Measurements from ENCODE around the gene ZBTB42. TPM values are rescaled to one million over a fixed set of nuclear protein-coding genes. Genes with fewer than 3 reads are reported as not detected.
A peak's percentile ranks its signal among the peaks of the same experiment; 100 is the strongest.

The ZBTB42 gene
- total and polyA plus RNA-seq, 2 of the 13 experiments (the other 11 are each of a cell fraction or from before 2014, with no cell fraction given): 2.8 to 4.2 TPM

GRCh38 chr14:104800771-104801519 lies at the start of gene ZBTB42 (continued):
- TF ChIP-seq, protein P1, sequence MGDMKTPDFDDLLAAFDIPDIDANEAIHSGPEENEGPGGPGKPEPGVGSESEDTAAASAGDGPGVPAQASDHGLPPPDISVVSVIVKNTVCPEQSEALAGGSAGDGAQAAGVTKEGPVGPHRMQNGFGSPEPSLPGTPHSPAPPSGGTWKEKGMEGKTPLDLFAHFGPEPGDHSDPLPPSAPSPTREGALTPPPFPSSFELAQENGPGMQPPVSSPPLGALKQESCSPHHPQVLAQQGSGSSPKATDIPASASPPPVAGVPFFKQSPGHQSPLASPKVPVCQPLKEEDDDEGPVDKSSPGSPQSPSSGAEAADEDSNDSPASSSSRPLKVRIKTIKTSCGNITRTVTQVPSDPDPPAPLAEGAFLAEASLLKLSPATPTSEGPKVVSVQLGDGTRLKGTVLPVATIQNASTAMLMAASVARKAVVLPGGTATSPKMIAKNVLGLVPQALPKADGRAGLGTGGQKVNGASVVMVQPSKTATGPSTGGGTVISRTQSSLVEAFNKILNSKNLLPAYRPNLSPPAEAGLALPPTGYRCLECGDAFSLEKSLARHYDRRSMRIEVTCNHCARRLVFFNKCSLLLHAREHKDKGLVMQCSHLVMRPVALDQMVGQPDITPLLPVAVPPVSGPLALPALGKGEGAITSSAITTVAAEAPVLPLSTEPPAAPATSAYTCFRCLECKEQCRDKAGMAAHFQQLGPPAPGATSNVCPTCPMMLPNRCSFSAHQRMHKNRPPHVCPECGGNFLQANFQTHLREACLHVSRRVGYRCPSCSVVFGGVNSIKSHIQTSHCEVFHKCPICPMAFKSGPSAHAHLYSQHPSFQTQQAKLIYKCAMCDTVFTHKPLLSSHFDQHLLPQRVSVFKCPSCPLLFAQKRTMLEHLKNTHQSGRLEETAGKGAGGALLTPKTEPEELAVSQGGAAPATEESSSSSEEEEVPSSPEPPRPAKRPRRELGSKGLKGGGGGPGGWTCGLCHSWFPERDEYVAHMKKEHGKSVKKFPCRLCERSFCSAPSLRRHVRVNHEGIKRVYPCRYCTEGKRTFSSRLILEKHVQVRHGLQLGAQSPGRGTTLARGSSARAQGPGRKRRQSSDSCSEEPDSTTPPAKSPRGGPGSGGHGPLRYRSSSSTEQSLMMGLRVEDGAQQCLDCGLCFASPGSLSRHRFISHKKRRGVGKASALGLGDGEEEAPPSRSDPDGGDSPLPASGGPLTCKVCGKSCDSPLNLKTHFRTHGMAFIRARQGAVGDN (CRISPR knock-in tag; IDR thresholded peaks at IDR 0.05): peak; percentile 89
- TF ChIP-seq ZNF432 (CRISPR knock-in tag; IDR thresholded peaks at IDR 0.05; ENCODE audit: borderline replicate concordance): no peak
- no peak for TF ChIP-seq ATF7 (IDR thresholded peaks at IDR 0.05)
- no peak for TF ChIP-seq ATF7 (CRISPR knock-in tag; IDR thresholded peaks at IDR 0.05)
- no peak for TF ChIP-seq ZSCAN9 (CRISPR knock-in tag; IDR thresholded peaks at IDR 0.05; ENCODE audit: borderline replicate concordance)
- no peak; the same call in 1 of the 2 replicates for TF ChIP-seq ZNF431 (CRISPR knock-in tag; IDR thresholded peaks at IDR 0.05; ENCODE audit: borderline replicate concordance, low read depth)
- TF ChIP-seq ZBED4 (CRISPR knock-in tag; IDR thresholded peaks at IDR 0.05; ENCODE audit: borderline replicate concordance): peak; percentile 47; the same call in 1 of the 2 replicates
- TF ChIP-seq, protein P2, sequence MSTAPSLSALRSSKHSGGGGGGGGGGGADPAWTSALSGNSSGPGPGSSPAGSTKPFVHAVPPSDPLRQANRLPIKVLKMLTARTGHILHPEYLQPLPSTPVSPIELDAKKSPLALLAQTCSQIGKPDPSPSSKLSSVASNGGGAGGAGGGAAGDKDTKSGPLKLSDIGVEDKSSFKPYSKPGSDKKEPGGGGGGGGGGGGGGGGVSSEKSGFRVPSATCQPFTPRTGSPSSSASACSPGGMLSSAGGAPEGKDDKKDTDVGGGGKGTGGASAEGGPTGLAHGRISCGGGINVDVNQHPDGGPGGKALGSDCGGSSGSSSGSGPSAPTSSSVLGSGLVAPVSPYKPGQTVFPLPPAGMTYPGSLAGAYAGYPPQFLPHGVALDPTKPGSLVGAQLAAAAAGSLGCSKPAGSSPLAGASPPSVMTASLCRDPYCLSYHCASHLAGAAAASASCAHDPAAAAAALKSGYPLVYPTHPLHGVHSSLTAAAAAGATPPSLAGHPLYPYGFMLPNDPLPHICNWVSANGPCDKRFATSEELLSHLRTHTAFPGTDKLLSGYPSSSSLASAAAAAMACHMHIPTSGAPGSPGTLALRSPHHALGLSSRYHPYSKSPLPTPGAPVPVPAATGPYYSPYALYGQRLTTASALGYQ (CRISPR knock-in tag; IDR thresholded peaks at IDR 0.05): no peak
- TF ChIP-seq JUNB (CRISPR knock-in tag; IDR thresholded peaks at IDR 0.05; ENCODE audit: borderline replicate concordance): no peak
- TF ChIP-seq IRX3 (CRISPR knock-in tag; IDR thresholded peaks at IDR 0.05; ENCODE audit: borderline replicate concordance, low read depth): no peak
- no peak for TF ChIP-seq AFF4 (CRISPR knock-in tag; IDR thresholded peaks at IDR 0.05)
- TF ChIP-seq ZNF549 (CRISPR knock-in tag; IDR thresholded peaks at IDR 0.05): no peak
- TF ChIP-seq CAMTA2 (CRISPR knock-in tag; IDR thresholded peaks at IDR 0.05; ENCODE audit: borderline replicate concordance): 0 out of 2 replicates have a peak, but pooled peaks have one; percentile 20
- 0 out of 2 replicates have a peak, but pooled peaks have one; percentile 6 for TF ChIP-seq ZNF768 (CRISPR knock-in tag; IDR thresholded peaks at IDR 0.05)
- TF ChIP-seq SIX4 (CRISPR knock-in tag; IDR thresholded peaks at IDR 0.05): no peak

Measured in HepG2 (cell line).